GM21825 (cell line): ENCODE measurements around the gene FKBP7.
"Not testable (repeated sequence)": the region's sequence is repeated elsewhere in the genome, so short reads cannot be mapped to it uniquely, and the experiment has no call there.

Source experiments
- ATAC-seq: cut with Tn5 transposase; IDR thresholded peaks from one replicate; pipeline ENCODE4 v1.9.1; 2021; ENCODE audit warnings: mild to moderate bottlenecking, moderate library complexity; ENCODE audit not compliant: unreplicated experiment

The FKBP7 gene, protein sequence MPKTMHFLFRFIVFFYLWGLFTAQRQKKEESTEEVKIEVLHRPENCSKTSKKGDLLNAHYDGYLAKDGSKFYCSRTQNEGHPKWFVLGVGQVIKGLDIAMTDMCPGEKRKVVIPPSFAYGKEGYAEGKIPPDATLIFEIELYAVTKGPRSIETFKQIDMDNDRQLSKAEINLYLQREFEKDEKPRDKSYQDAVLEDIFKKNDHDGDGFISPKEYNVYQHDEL

DNA sequence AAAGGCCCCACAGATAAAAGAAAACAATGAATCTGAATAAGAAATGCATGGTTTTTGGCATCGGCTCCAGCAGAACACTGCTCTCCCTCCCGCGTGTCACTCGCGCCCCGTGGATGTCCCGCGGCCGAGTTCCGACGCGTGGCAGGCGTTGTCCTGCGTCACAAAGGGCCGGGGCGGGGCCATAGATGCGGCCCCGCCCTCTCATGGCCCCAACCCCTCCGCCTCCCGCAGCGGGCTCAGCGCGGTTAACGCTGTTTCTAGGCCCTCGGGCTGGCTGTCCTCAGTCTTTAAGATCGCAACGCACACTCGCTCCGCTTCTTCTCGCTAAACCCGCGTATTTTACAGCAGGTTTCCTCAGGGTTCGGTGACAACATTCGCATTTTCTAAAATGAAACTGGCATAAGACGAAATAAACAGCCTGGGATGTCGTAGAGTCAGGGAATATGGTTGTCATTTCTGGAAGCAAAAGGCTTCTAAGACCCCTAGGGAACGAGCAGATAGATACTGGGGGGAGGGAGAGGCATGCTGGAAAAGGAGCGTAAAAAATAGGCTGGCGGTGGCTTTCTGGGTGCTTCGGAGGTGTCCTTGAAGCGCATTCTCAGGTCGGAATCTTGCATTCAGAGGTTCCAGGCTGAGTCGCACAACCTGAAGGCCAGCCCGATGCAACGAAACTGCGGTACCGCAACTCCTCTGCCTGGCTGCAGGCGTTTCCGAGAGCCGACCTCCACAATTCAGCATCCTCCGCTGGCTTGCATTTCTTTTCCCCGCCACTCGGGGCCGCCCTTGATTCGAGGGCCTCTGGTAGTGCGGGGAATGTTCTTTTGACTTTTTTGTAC lies at the start of gene FKBP7:
TSS of gene FKBP7 (minus strand) at position 162 of the 836 bp plus-strand sequence. CDS start at position 61, 101 bp downstream.
- ATAC-seq: peak; percentile 47

DNA sequence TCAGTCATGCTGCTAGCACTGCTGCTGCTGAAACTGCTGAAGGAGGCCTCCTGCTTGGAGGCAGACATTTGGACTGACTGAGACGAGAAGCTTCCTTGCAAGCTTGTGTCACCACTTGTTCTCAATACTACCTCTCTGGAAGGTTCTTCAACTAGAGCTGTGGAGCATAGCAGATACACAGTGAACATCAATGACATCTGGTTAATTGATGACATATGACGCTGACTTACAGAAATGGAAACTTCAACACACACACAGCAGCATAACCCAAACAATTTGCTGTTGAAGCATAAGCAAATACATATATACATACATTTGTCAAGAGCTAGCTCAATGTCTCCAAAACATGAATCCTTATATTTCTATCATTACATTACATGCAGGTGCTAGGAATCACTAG lies 49.2 kb upstream of the FKBP7 start:
- no peak for ATAC-seq

DNA sequence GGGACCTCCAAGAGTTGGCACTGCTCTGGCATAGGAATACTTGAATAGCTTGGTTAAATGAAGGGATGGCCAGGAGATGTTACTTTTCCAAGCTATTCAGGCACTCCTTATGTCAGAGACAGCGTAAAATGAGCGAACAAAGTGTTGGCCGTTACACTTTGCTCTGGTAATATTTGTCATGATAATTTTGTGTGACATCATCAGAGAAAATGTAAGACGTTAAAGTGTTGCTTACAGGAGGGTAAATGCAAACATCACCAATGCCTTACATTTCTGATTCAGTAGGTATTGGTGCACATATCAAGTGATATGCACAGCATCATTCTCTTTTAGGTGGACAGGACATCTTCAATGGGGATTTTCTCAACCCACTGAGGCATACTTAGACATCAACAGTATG lies 47.9 kb upstream of the FKBP7 start:
- ATAC-seq: no peak

DNA sequence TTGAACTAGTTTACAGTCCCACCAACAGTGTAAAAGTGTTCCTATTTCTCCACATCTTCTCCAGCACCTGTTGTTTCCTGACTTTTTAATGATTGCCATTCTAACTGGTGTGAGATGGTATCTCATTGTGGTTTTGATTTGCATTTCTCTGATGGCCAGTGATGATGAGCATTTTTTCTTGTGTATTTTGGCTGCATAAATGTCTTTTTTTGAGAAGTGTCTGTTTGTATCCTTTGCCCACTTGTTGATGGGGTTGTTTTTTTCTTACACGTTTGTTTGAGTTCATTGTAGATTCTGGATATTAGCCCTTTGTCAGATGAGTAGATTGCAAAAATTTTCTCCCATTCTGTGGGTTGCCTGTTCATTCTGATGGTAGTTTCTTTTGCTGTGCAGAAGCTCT lies 47.1 kb upstream of the FKBP7 start:
- ATAC-seq: not testable (repeated sequence)

DNA sequence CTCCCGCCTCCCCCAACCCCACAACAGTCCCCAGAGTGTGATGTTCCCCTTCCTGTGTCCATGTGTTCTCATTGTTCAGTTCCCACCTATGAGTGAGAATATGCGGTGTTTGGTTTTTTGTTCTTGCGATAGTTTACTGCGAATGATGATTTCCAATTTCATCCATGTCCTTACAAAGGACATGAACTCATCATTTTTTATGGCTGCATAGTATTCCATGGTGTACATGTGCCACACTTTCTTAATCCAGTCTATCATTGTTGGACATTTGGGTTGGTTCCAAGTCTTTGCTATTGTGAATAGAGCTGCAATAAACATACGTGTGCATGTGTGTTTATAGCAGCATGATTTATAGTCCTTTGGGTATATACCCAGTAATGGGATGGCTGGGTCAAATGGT lies 46.6 kb upstream of the FKBP7 start:
- not testable (repeated sequence) for ATAC-seq

DNA sequence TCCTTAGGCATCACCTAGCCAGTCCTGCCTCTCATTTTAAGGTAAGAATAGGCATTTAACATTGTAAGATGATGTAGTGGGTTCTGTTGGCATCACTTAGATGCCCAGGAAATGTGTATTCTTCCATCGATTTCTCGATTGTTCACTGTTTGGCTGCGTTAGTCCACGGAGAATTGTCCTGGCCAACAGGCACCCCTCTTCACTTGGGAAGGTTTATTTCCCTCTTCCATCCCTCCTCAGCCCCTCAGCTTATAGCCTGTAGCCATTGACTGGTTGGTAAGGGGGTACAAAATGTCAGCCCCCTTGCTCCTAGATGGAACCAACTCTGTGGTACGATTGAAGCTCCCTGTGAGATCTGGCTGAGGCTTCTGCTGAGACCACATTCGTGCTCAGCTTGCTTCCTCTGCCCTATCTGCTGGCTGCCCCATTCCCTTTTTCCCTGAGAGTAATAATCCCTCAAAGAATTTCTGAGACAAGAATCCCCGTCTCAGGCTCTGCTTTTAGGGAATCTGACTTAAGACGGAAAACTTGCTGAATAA lies 45.3 kb upstream of the FKBP7 start:
- ATAC-seq: no peak

DNA sequence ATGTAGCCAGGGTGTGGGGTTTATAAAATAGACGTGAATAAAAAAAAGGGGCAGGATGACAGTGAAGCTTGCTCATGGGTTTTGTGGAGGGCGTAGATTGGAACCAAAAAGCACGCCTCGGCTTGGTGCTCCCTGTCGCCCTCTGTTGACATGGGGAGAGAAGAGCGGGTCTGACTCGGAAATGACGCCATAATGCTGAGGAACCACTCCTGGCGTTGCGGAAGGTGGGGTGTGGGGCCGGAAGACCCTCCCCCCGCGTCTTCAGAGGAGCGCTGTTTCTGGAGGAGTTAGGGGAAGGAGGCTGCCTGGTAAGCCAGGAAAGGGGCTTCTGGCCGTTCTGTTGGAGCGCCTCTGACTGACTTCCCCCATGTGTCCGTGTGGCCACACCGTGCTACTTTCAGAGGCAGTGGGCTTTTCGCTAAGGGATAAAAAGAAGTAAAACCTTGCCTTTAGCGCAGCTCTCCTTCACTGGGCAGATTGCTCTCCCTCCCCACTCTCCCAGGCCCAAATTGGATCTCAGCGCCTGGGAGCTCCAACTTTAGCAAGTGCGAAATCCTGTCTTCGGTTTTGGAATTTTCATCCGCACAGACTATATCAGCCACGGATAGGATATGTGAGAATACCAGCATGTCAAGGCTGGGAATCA lies 44.7 kb upstream of the FKBP7 start:
- ATAC-seq: peak; percentile 91

DNA sequence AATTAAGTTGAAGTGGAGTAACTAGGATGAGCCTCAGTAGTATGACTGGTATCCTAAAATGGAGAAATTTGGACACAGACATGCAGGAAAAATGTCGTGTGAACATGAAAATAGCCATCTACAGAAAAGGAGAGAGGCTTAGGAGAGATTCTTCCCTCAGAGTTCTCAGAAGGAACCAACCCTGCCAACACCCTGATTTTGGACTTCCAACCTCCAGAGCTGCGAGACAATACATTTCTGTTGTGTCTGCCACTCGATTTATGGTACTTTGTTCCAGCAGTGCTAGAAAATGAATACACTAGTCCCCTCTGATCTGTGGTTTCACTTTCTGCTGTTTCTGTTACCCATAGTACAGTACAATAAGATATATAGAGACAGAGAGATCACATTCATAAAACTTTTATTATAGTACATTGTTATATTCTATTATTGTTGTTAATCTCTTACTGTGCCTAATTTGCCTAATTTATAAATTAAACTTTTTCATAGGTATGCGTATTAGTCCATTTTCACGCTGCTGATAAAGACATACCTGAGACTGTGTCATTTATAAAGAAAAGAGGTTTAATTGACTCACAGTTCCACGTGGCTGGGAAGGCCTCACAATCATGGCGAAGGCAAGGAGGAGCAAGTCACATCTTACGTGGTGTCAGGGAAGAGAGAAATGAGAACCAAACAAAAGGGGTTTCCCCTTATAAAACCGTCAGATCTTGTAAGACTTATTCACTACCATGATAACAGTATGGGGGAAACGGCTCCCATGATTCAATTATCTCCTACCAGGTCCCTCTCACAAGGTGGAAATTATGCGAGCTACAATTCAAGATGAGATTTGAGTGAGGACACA lies 43.1 kb upstream of the FKBP7 start:
- ATAC-seq: no peak

DNA sequence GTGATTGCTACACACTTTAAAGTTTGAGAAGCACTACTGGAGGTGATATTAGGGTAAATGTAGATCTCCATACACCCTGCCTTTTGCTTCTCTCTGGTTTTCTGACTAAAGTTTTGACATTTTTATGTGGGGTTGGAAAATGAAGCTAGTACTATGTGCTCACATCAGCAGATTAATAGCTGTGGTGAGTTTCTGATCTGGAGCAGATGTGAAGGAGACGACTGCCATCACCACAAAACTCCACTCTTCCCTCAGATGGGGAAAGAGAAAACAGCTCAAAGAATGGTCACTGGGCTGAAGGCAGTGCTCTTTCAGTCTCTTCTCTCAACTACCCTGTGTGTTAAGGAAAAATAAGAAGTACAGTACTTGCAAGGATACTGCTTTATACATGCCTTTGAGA lies 39.1 kb upstream of the FKBP7 start:
- no peak for ATAC-seq

DNA sequence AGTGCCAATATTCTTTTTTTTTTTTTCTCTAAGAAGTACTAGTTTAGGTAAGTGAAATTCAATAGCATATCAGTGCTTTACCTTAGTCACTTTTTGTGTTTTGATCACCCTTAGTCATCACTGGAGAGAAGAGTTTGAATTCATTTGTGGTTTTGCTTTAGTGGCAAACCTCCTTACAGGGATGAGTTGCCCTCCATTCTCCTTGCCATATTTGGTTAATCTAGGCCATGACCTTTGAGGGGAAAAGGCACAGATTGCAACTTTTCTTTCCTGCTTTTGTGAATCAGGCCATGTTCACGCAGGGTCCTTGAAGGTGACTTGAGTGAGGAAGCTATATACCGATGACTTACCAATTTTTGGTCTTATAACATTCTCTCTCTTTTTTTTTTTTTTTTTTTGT lies 36.3 kb upstream of the FKBP7 start:
- peak; percentile 59 for ATAC-seq

DNA sequence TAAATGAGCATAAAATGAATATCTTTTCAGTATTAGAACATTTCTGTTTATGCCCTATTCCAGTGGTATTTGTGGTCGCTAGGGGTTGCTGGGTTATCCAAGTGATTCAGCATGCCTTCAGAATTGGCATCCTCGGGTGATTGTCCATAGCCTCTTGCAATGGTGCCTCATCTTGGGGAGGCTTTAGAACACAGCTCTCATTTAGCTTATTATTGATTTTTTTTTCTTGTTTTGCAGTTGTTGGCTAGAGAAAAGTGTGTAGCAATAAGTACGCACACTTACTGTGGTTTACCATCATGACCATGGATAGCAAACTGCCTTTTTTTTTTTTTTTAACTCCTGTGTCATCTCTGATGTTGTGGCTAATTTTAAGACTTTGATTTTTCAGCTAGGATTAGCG lies 35.5 kb upstream of the FKBP7 start:
- ATAC-seq: no peak

DNA sequence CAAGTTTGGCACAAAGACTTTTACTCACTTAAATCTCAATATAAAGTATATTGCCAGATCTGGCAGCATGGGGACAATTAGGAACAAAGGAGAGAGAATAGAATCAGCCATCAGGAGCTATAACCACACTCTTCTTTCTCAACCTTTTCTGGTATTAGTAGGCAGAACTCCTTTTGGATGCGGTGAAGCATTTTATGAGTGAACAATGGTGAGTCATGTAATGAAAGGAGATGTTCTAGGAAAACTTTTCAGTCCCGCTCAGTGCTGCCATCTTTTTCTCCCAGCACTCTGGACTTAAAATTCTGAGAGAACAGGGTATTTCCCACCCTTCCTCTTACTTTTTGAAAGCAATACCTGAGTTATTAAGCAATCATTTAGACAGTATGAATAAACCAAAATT lies 34.1 kb upstream of the FKBP7 start:
- no peak for ATAC-seq

DNA sequence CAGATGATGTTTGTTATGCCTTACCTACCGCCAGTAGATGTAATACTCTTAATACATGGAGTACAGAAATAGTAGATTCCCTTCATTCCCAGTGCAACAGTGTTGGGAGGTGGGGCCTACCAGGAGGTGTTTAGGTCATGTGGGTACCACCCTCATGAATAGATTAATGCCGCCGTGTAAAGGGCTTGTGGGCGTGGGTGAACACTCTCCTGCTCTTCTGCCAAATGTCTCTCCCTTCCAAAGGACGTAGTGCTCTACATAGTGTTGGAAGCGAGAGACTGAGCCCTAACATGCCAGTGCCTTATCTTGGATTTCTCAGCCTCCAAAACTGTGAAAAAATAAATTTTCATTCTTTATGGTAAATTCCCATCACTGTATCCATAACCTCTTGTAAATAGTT lies 32.0 kb upstream of the FKBP7 start:
- no peak for ATAC-seq

DNA sequence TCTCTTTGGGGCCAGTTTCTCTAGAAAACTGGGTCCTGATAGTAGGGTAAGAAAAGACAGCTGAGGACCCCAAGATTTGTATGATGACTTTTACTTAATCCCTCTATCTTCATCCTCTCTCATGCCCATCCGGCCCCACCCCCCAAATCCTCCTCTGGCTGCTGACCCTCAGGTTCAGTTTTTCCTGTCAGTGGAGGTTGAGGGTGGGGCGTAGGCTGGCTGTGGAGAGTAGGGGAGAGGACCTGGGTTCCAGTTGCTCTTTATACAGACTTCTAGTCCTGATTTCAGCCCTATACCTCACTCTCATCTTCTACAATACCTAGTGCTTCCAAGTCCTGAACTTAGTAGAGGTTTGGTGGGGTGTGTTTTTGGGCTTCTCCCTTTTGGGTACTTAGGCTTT lies 30.2 kb upstream of the FKBP7 start:
- ATAC-seq: no peak

DNA sequence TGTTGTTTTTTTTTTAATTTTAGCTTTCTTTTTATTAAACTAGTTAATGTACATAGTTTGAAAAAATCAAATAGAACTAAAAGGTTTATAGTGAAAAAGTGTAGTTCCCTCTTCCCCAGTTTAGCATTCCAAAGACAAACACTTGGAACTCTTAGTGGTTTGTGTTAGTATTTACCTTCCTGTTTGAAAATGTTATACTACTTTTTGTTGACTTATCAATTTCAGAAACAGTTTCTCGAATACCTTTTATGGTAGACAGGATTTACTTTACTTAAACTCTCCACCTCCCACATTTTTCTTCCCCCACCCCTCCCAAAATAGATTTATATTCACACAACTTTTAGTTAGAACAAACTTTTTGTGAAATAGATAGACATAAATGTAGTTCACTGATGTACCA lies 28.5 kb upstream of the FKBP7 start:
- no peak for ATAC-seq

DNA sequence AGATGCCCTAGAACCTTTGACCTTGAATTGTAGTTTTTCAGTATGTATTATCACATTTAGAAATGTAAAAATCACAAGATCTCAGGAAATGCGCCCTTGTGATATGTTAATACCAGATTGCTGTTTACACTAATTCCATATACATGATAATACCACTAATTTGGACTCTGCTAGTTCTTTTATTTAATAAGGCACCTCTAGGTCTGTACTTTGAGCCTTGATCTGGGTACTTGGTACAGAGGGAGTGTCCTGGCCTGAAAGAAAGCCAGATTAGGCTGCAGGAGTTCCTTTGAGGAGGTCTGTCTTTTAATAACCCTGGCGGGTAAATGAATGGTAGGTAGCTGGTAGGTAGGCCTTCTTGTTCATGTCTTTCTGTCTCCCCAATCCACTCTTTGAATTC lies 28.1 kb upstream of the FKBP7 start:
- no peak for ATAC-seq

DNA sequence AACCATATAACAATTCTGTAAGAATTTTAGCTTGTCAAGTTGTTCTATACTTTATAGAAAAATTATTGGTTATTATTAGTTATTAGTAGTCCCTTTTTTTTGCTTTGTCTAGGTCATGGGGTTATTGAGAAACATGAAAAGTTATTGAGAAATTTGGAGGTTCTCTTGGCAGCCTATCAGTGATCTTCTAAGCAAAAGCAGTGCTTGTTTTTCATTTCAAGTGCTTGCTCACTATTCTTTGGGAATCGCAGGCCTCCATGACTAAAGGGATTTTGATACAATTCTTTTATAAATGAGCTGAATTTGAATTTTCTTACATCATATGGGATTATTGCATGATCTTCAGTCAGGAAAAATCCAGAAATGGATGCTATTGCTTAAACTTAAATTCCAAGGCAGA lies 27.7 kb upstream of the FKBP7 start:
- no peak for ATAC-seq

DNA sequence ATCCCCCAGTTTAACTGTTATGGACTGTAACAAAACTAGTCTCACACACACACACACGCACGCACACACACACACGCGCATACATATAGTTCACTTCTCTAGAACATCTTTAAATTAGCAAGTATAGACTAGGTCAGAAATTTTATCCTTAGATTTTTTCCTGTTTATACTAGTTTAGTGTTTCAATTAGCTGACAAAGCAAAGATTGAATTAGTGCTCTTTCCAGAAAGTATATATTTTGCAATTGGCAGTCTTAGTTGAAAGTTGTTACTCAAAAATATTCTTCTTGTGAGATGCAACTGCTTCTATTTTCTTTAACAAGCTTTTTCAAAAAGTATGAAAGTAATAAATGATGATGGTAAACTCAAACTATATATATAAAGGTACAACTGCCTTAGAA lies 24.4 kb upstream of the FKBP7 start:
- ATAC-seq: no peak

DNA sequence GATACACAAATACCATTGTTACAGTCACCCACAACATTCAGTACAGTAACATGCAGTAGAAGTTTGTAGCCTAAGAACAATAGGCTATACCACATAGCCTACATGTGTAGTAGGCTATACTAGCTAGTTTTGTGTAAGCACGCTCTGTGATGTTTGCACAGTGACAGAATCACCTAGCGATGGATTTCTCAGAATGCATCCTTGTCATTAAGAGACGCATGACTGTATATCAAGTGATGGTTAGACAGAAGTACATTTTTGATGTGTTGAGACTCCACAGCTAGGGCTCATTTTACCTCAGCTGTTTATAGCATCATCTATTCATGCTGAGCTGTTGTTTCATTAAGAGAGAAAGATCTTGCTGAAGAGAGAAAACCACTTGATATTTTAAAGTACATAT lies 21.2 kb upstream of the FKBP7 start:
- no peak for ATAC-seq

DNA sequence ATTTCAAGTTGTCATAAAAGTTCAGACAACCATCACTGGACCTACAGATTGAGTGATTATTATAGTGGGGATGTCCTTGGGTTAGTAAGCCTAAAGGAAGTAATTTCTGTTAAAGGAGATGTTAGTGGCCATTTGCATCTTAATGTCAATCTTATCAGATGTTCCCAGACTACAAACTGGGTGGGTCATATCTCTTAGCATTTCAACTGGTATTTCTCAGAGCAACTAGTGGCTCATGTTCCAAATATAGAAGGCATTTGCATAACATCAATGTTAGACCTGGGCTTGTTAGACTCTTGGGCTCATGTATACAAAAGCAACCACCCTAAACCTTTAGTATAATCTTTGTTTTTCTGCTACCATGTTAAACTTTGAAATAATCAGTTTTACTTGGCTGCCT lies 19.7 kb upstream of the FKBP7 start:
- no peak for ATAC-seq

DNA sequence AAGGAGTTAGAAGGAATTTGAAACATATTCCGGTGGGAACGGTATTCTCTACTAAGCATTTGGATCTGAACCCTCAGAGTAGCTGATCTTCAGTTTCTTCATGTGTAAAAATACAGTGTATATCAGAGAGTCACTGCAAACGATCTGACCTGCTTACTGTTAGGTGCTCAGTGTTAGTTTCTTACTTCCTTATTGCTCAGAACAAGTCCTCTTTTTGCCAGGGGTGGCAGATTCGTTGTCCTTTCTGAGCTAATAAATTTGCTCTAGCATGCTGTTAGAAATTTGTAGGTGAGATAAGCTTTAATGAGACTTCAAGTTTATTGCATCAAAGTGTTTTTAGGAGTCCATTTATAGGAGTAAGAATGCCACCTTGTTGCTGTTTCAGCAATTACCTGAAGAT lies 17.6 kb upstream of the FKBP7 start:
- no peak for ATAC-seq
